SK-N-SH (cell line): ENCODE measurements around the gene CCL24.

ENCODE experiments used
- CHD2 ChIP-seq: fragments of 150-350 bp; IDR thresholded peaks from 2 replicates; pipeline ENCODE4 v1.6.1; 2018; ENCODE audit warnings: low read length; ENCODE audit not compliant: partially characterized antibody
- CTCF ChIP-seq: fragments of 200-600 bp; sonication (generic); IDR thresholded peaks from 2 replicates; pipeline ENCODE4 v1.6.1; 2017; ENCODE audit warnings: antibody characterized with exemption, mild to moderate bottlenecking, moderate library complexity
- EZH2phosphoT487 ChIP-seq: fragments of 200-600 bp; sonication (generic); IDR thresholded peaks from 2 replicates; pipeline ENCODE4 v1.6.1; 2017; ENCODE audit warnings: low read depth, mixed run types, mild to moderate bottlenecking, antibody characterized with exemption, moderate library complexity, borderline replicate concordance
- FOXJ3 ChIP-seq: sonication (generic); formaldehyde crosslinking; IDR thresholded peaks from 2 replicates; pipeline ENCODE4 v1.5.1; 2020; ENCODE audit warnings: mild to moderate bottlenecking, missing genetic modification reagents
- GATA2 ChIP-seq: sonication (generic); formaldehyde crosslinking; IDR thresholded peaks from 2 replicates; pipeline ENCODE4 v1.5.0; 2020; ENCODE audit warnings: mild to moderate bottlenecking, missing genetic modification reagents
- MXI1 ChIP-seq: IDR thresholded peaks from 2 replicates; pipeline ENCODE4 v1.6.1; 2012; ENCODE audit warnings: mild to moderate bottlenecking, low read depth, low read length, improper control_type of control experiment
- POLR2AphosphoS5 ChIP-seq: IDR thresholded peaks from 2 replicates; pipeline ENCODE4 v1.6.1; 2012; ENCODE audit warnings: low read depth, low read length
- REST ChIP-seq: IDR thresholded peaks from 2 replicates; pipeline ENCODE4 v1.6.1; 2012; ENCODE audit warnings: mild to moderate bottlenecking, low read depth, low read length, moderate library complexity
- RFX5 ChIP-seq: IDR thresholded peaks from 2 replicates; pipeline ENCODE4 v1.6.1; 2012; ENCODE audit warnings: mild to moderate bottlenecking, improper control_type of control experiment, low read length
- SIN3A ChIP-seq: IDR thresholded peaks from 2 replicates; pipeline ENCODE4 v1.6.1; 2012; ENCODE audit warnings: low read depth, mild to moderate bottlenecking, low read length, moderate library complexity, borderline replicate concordance
- SMC3 ChIP-seq: IDR thresholded peaks from 2 replicates; pipeline ENCODE4 v1.6.1; 2012; ENCODE audit warnings: low read depth, low read length, improper control_type of control experiment
- YY1 ChIP-seq: IDR thresholded peaks from 2 replicates; pipeline ENCODE4 v1.4.0; 2012; ENCODE audit warnings: low read depth, mild to moderate bottlenecking

GRCh38 chr7:75795831-75796285 is 17.7 kb downstream of the CCL24 start:
- TF ChIP-seq MXI1 = no peak
- TF ChIP-seq CTCF = no peak
- no peak for TF ChIP-seq REST
- TF ChIP-seq GATA2 (CRISPR knock-in tag) = no peak
- TF ChIP-seq FOXJ3 = no peak
- no peak for TF ChIP-seq POLR2AphosphoS5
- TF ChIP-seq SMC3 = no peak
- TF ChIP-seq YY1 = no peak
- no peak for TF ChIP-seq SIN3A
- no peak for TF ChIP-seq EZH2phosphoT487
- no peak for TF ChIP-seq CHD2
- no peak for TF ChIP-seq RFX5
